HepG2 (cell line): Measurements from ENCODE around the gene ARL9. TPM values are rescaled to one million over a fixed set of nuclear protein-coding genes. Genes with fewer than 3 reads are reported as not detected.

Source experiments
- ASH2L ChIP-seq: fragments of 300-600, 200-600 bp; sonication (generic); IDR thresholded peaks from 2 replicates; pipeline ENCODE4 v1.7.0; 2017; ENCODE audit warnings: low read depth, mild to moderate bottlenecking, moderate library complexity, mixed read lengths, low read length; ENCODE audit not compliant: insufficient read length
- CAMTA2 ChIP-seq: sonication (generic); formaldehyde crosslinking; IDR thresholded peaks from 2 replicates; pipeline ENCODE4 v1.4.0; 2020; ENCODE audit warnings: mild to moderate bottlenecking, missing genetic modification reagents, borderline replicate concordance
- CEBPG ChIP-seq: IDR thresholded peaks from 2 replicates; pipeline ENCODE4 v1.6.1; 2016
- CREB1 ChIP-seq, 2 experiments: fragments of 450-650 bp in 1 of 2; IDR thresholded peaks; 2 replicates each; pipeline ENCODE4 v1.6.1; 2016 to 2017; ENCODE audit warnings: control low read depth in 1 of 2, mild to moderate bottlenecking in 1 of 2, missing compliant biosample characterization in 1 of 2, missing genetic modification characterization in 1 of 2
- EHMT2 ChIP-seq: fragments of 200-600 bp; sonication (generic); IDR thresholded peaks from 2 replicates; pipeline ENCODE4 v1.7.0; 2017; ENCODE audit warnings: antibody characterized with exemption, low read depth, low read length, borderline replicate concordance
- IRF9 ChIP-seq: sonication (generic); formaldehyde crosslinking; IDR thresholded peaks from 2 replicates; pipeline ENCODE4 v1.8.0; 2022; ENCODE audit warnings: missing genetic modification reagents, mild to moderate bottlenecking, borderline replicate concordance
- KDM5A ChIP-seq: fragments of 200-600 bp; sonication (generic); IDR thresholded peaks from 2 replicates; pipeline ENCODE4 v1.7.0; 2018; ENCODE audit warnings: antibody characterized with exemption, mild to moderate bottlenecking, low read length, borderline replicate concordance
- KDM5B ChIP-seq: sonication (generic); formaldehyde crosslinking; IDR thresholded peaks from 2 replicates; pipeline ENCODE4 v1.4.0; 2020; ENCODE audit warnings: missing genetic modification reagents, mild to moderate bottlenecking, borderline replicate concordance
- MXI1 ChIP-seq: IDR thresholded peaks from 3 replicates; pipeline ENCODE4 v1.6.1; 2012; ENCODE audit warnings: low read depth, low read length, inconsistent platforms, borderline replicate concordance
- NAIF1 ChIP-seq: sonication (generic); formaldehyde crosslinking; IDR thresholded peaks from 2 replicates; pipeline ENCODE4 v1.5.0; 2020; ENCODE audit warnings: mild to moderate bottlenecking, missing genetic modification reagents, borderline replicate concordance
- NFYC ChIP-seq: IDR thresholded peaks from 2 replicates; pipeline ENCODE4 v1.6.1; 2016; ENCODE audit warnings: missing genetic modification reagents, missing compliant biosample characterization
- REL ChIP-seq: sonication (generic); formaldehyde crosslinking; conservative IDR thresholded peaks from 2 replicates; pipeline ENCODE4 v1.8.0; 2022; ENCODE audit warnings: mild to moderate bottlenecking, missing genetic modification reagents, moderate library complexity
- ZFP36L2 ChIP-seq: sonication (generic); formaldehyde crosslinking; IDR thresholded peaks from 2 replicates; pipeline ENCODE4 v1.4.0; 2020; ENCODE audit warnings: missing genetic modification reagents
- ZFP82 ChIP-seq: sonication (generic); formaldehyde crosslinking; IDR thresholded peaks from 2 replicates; pipeline ENCODE4 v1.5.1; 2020; ENCODE audit warnings: mild to moderate bottlenecking, missing genetic modification reagents, borderline replicate concordance
- ZNF160 ChIP-seq: sonication (generic); formaldehyde crosslinking; IDR thresholded peaks from 2 replicates; pipeline ENCODE4 v1.8.0; 2022; ENCODE audit warnings: mild to moderate bottlenecking, inconsistent platforms, missing genetic modification reagents
- ZNF362 ChIP-seq: sonication (generic); formaldehyde crosslinking; IDR thresholded peaks from 2 replicates; pipeline ENCODE4 v1.4.0; 2020; ENCODE audit warnings: missing genetic modification reagents, mild to moderate bottlenecking, borderline replicate concordance
- ZNF577 ChIP-seq: sonication (generic); formaldehyde crosslinking; IDR thresholded peaks from 2 replicates; pipeline ENCODE4 v1.4.0; 2020; ENCODE audit warnings: mild to moderate bottlenecking, low read depth, missing genetic modification reagents, borderline replicate concordance
- ZSCAN29 ChIP-seq: sonication (generic); formaldehyde crosslinking; conservative IDR thresholded peaks from 2 replicates; pipeline ENCODE4 v1.4.0; 2020; ENCODE audit warnings: mild to moderate bottlenecking, missing genetic modification reagents
- polyA plus RNA-seq, 8 experiments: library from polyadenylated mRNA; depleted of rRNA in 3 of 8; stranded (reverse) in 7 of 8; unstranded in 1 of 8; fragments of >200 nt; fragmentation: Illumina TruSeq in 4 of 8; extraction: Trizol in 4 of 8; gene quantifications; 2 replicates each; pipeline versions ENCODE4 v1.2.1 to v1.2.3, GENCODE V29; 2011 to 2016; ENCODE audit warnings: low read depth in 4 of 8, missing spikeins in 1 of 8, mixed read lengths in 1 of 8; ENCODE audit not compliant: insufficient read depth in 1 of 8
- total RNA-seq, 5 experiments: library from RNA; depleted of rRNA; stranded (reverse); fragments of >200 nt; fragmentation: Illumina TruSeq; extraction: Trizol; gene quantifications; 2 replicates each; pipeline ENCODE4 v1.2.3, GENCODE V29; 2016; ENCODE audit warnings: low read depth in 1 of 5
- TF ChIP-seq, protein P1 (sequence below): sonication (generic); formaldehyde crosslinking; IDR thresholded peaks from 2 replicates; pipeline ENCODE4 v1.8.1; 2023; ENCODE audit warnings: mild to moderate bottlenecking, missing genetic modification reagents, borderline replicate concordance
- TF ChIP-seq, protein P2 (sequence below): sonication (generic); formaldehyde crosslinking; IDR thresholded peaks from 2 replicates; pipeline ENCODE4 v1.4.0; 2020; ENCODE audit warnings: missing genetic modification reagents, mild to moderate bottlenecking, borderline replicate concordance
- TF ChIP-seq, protein P3 (sequence below): IDR thresholded peaks from 2 replicates; pipeline ENCODE4 v1.6.1; 2016; ENCODE audit warnings: mild to moderate bottlenecking

ARL9 gene
- total and polyA plus RNA-seq, 2 of the 13 experiments (the other 11 are each of a cell fraction or from before 2014, with no cell fraction given), result not detected

- TF ChIP-seq ZNF362 (CRISPR knock-in tag) (0 out of 2 replicates have a peak, but pooled peaks have one; percentile 13), ZNF577 (CRISPR knock-in tag) (no peak), MXI1 (peak; percentile 45; the same call in 1 of the 3 replicates), ZSCAN29 (0 out of 2 replicates have a peak, but pooled peaks have one; percentile 53), KDM5A (peak; percentile 73), CAMTA2 (CRISPR knock-in tag) (no peak; the same call in 1 of the 2 replicates), KDM5B (CRISPR knock-in tag) (peak; percentile 47; the same call in 1 of the 2 replicates), ASH2L (peak; percentile 91), IRF9 (CRISPR knock-in tag) (peak; percentile 56; the same call in 1 of the 2 replicates), CREB1 (IDR thresholded peaks at IDR 0.05) (0 out of 2 replicates have a peak, but pooled peaks have one; percentile 23), CREB1 (CRISPR knock-in tag; IDR thresholded peaks at IDR 0.05) (no peak), ZFP82 (CRISPR knock-in tag) (no peak), ZFP36L2 (CRISPR knock-in tag) (0 out of 2 replicates have a peak, but pooled peaks have one; percentile 29), ZNF160 (CRISPR knock-in tag) (0 out of 2 replicates have a peak, but pooled peaks have one; percentile 24), REL (CRISPR knock-in tag) (0 out of 2 replicates have a peak, but pooled peaks have one; percentile 43), CEBPG (CRISPR knock-in tag) (no peak), NFYC (0 out of 2 replicates have a peak, but pooled peaks have one; percentile 26), NAIF1 (CRISPR knock-in tag) (0 out of 2 replicates have a peak, but pooled peaks have one; percentile 26), EHMT2 (no peak)
- TF ChIP-seq, protein P1, sequence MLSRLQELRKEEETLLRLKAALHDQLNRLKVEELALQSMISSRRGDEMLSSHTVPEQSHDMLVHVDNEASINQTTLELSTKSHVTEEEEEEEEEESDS (CRISPR knock-in tag), result no peak
- TF ChIP-seq, protein P2, sequence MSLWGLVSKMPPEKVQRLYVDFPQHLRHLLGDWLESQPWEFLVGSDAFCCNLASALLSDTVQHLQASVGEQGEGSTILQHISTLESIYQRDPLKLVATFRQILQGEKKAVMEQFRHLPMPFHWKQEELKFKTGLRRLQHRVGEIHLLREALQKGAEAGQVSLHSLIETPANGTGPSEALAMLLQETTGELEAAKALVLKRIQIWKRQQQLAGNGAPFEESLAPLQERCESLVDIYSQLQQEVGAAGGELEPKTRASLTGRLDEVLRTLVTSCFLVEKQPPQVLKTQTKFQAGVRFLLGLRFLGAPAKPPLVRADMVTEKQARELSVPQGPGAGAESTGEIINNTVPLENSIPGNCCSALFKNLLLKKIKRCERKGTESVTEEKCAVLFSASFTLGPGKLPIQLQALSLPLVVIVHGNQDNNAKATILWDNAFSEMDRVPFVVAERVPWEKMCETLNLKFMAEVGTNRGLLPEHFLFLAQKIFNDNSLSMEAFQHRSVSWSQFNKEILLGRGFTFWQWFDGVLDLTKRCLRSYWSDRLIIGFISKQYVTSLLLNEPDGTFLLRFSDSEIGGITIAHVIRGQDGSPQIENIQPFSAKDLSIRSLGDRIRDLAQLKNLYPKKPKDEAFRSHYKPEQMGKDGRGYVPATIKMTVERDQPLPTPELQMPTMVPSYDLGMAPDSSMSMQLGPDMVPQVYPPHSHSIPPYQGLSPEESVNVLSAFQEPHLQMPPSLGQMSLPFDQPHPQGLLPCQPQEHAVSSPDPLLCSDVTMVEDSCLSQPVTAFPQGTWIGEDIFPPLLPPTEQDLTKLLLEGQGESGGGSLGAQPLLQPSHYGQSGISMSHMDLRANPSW (CRISPR knock-in tag), result no peak
- TF ChIP-seq, protein P3, sequence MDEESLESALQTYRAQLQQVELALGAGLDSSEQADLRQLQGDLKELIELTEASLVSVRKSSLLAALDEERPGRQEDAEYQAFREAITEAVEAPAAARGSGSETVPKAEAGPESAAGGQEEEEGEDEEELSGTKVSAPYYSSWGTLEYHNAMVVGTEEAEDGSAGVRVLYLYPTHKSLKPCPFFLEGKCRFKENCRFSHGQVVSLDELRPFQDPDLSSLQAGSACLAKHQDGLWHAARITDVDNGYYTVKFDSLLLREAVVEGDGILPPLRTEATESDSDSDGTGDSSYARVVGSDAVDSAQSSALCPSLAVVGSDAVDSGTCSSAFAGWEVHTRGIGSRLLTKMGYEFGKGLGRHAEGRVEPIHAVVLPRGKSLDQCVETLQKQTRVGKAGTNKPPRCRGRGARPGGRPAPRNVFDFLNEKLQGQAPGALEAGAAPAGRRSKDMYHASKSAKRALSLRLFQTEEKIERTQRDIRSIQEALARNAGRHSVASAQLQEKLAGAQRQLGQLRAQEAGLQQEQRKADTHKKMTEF (CRISPR knock-in tag), result peak; percentile 89
Measured at GRCh38 chr4:56467284-56468096, 38.1 kb upstream of the ARL9 start, which contains the start of gene SRP72 (continued).
